ENCODE results near the gene TVP23A. TPM values are rescaled to one million over a fixed set of nuclear protein-coding genes. Genes with fewer than 3 reads are reported as not detected.
"Not testable (repeated sequence)": the region's sequence is repeated elsewhere in the genome, so short reads cannot be mapped to it uniquely, and the experiment has no call there.

Gene TVP23A
- total and polyA plus RNA-seq, 8 donors = 0.05 to 0.34 (median 0.16) TPM; not detected in 3

GRCh38 chr16:10743610-10744369 lies 74.8 kb downstream of the TVP23A start, which contains the start of gene NUBP1:
TSS of gene NUBP1 (plus strand) at chr16:10743842. CDS start at chr16:10743864, 22 bp downstream.
- peaks cover 0 to 12% (median 0%) of the 10 kb centered on the region in 3 donors for H3K36me3 ChIP-seq
- H3K27ac ChIP-seq = peak within 1 kb of the TSS; percentile 97 to 99 (median 98)
- intact Hi-C loops (cut with DNase I) = no loop called here
- ATAC-seq (peak; percentile 90 to 96 (median 94)), DNase-seq (peak; percentile 99 to 100 (median 100)), FAIRE-seq (no peak)
- TF ChIP-seq CTCF (IDR thresholded peaks at IDR 0.05) = no peak
- H3K27me3 ChIP-seq = no peaks in the 10 kb centered on the region
- peaks cover 8 to 45% (median 19%) of the 10 kb centered on the region in 3 donors for H3K4me1 ChIP-seq
- no peaks in the 10 kb centered on the region for H3K9me3 ChIP-seq
- H3K4me3 ChIP-seq = peak within 1 kb of the TSS; percentile 19 to 59 (median 53)
- WGBS, 2 donors = 0 to 1% methylated on average over 57 of the region's 57 CpGs

GRCh38 chr16:10743227-10743609 lies 75.4 kb downstream of the TVP23A start:
- intact Hi-C loops (cut with DNase I) = no loop called here
- Histone ChIP-seq H3K4me1 (peaks cover 8 to 49% (median 19%) of the 10 kb centered on the region in 3 donors), H3K4me3 (peak overlapping the region in 2 of 4 donors; percentile 59), H3K36me3 (peaks cover 0 to 6% (median 0%) of the 10 kb centered on the region in 3 donors), H3K27ac (peak overlapping the region; percentile 97 to 99 (median 98)), H3K27me3 (no peaks in the 10 kb centered on the region), H3K9me3 (no peaks in the 10 kb centered on the region)
- 24 to 29% methylated on average over 5 of the region's 5 CpGs for WGBS, 2 donors
- TF ChIP-seq CTCF (IDR thresholded peaks at IDR 0.05) = no peak
- no peak for DNase-seq
- no peak for FAIRE-seq
- no peak for ATAC-seq

- peaks cover 8 to 52% (median 19%) of the 10 kb centered on the region in 3 donors for H3K4me1 ChIP-seq
- no peak for TF ChIP-seq CTCF (IDR thresholded peaks at IDR 0.05)
- intact Hi-C loops (cut with DNase I) = no loop called here
Measured at GRCh38 chr16:10741844-10742243, 76.8 kb downstream of the TVP23A start.

GRCh38 chr16:10741249-10741648 lies 77.3 kb downstream of the TVP23A start:
- 97 to 98% methylated on average over 10 of the region's 10 CpGs for WGBS, 2 donors
- H3K27me3 ChIP-seq; intact Hi-C loops (cut with DNase I); FAIRE-seq; H3K4me3 ChIP-seq; H3K9me3 ChIP-seq; ATAC-seq; DNase-seq; H3K36me3 ChIP-seq: not testable (repeated sequence)
- H3K27ac ChIP-seq = peak overlapping the region in 1 of 4 donors; percentile 65
- peaks cover 8 to 51% (median 19%) of the 10 kb centered on the region in 3 donors for H3K4me1 ChIP-seq

More at GRCh38 chr16:10741844-10742243, 76.8 kb downstream of the TVP23A start:
- Histone ChIP-seq H3K4me3 (no peak overlapping the region), H3K9me3 (no peaks in the 10 kb centered on the region), H3K27me3 (no peaks in the 10 kb centered on the region), H3K27ac (peak overlapping the region in 2 of 4 donors; percentile 52 to 98), H3K36me3 (no peaks in the 10 kb centered on the region)
- FAIRE-seq = no peak
- 31 to 37% methylated on average over 4 of the region's 4 CpGs for WGBS, 2 donors
- DNase-seq = peak in 4 of 6 donors; percentile 35 to 78 (median 62)
- no peak for ATAC-seq

GRCh38 chr16:10740845-10741208 lies 77.8 kb downstream of the TVP23A start:
- no peak for DNase-seq
- Histone ChIP-seq H3K27me3 (no peaks in the 10 kb centered on the region), H3K4me1 (peaks cover 8 to 47% (median 19%) of the 10 kb centered on the region in 3 donors), H3K4me3 (no peak overlapping the region), H3K36me3 (no peaks in the 10 kb centered on the region), H3K9me3 (no peaks in the 10 kb centered on the region), H3K27ac (peak overlapping the region in 2 of 4 donors; percentile 65 to 66)
- 59 to 69% methylated on average over 2 of the region's 2 CpGs for WGBS, 2 donors
- no peak for TF ChIP-seq CTCF (IDR thresholded peaks at IDR 0.05)
- no peak for FAIRE-seq
- no peak for ATAC-seq
- intact Hi-C loops (cut with DNase I) = no loop called here
